ENCODE measurements around the gene TTC39C. TPM values are rescaled to one million over a fixed set of nuclear protein-coding genes. Genes with fewer than 3 reads are reported as not detected.

Gene TTC39C
- 10 to 100 TPM; 55.8 to 56.4 TPM for total RNA-seq

GRCh38 chr18:24014062-24014985 is at the start of gene TTC39C:
TSS of gene TTC39C (plus strand) at chr18:24014754. CDS start at chr18:24014872, 118 bp downstream.
- CTCF ChIA-PET: interaction anchor here (1.2 to 1.3 kb wide), 2 partner anchors 62 to 124 kb away, joined by 3 read pairs; partner anchors contain the start of gene CABYR
- POLR2A ChIA-PET: interaction anchor here (0.5 to 1.1 kb wide), 5 partner anchors 13 to 52 kb away, joined by 3 to 6 read pairs (median 4); no protein-coding TSS in a partner anchor

GRCh38 chr18:23966909-23967308 is 47.6 kb upstream of the TTC39C start:
- POLR2A ChIA-PET: no interaction called here
- CTCF ChIA-PET: interaction anchor here (0.7 kb wide), 1 partner anchor 9 kb away, joined by 3 read pairs; no protein-coding TSS in a partner anchor

GRCh38 chr18:23967321-23968089 is 47.0 kb upstream of the TTC39C start:
- CTCF ChIA-PET: interaction anchor here (0.7 kb wide), 1 partner anchor 9 kb away, joined by 3 read pairs; no protein-coding TSS in a partner anchor
- POLR2A ChIA-PET: no interaction called here

- ChIA-PET POLR2A (no interaction called here), CTCF (interaction anchor here (0.6 kb wide), 1 partner anchor 902 kb away, joined by 4 read pairs; no protein-coding TSS in a partner anchor)
Measured at GRCh38 chr18:23968638-23969604, 45.6 kb upstream of the TTC39C start.

- ChIA-PET CTCF (no interaction called here), POLR2A (no interaction called here)
Measured at GRCh38 chr18:23969664-23970063, 44.9 kb upstream of the TTC39C start.

GRCh38 chr18:23970161-23971096 is 44.1 kb upstream of the TTC39C start:
- ChIA-PET POLR2A (interaction anchor here (0.6 kb wide), 1 partner anchor 49 kb away, joined by 4 read pairs; no protein-coding TSS in a partner anchor), CTCF (no interaction called here)

- CTCF ChIA-PET: no interaction called here
Measured at GRCh38 chr18:23971097-23971440, 43.5 kb upstream of the TTC39C start.

GRCh38 chr18:23971666-23972230 is 42.8 kb upstream of the TTC39C start:
- POLR2A ChIA-PET: no interaction called here
- CTCF ChIA-PET: interaction anchor here (0.7 kb wide), 1 partner anchor 16 kb away, joined by 3 read pairs; no protein-coding TSS in a partner anchor

More at GRCh38 chr18:23971097-23971440, 43.5 kb upstream of the TTC39C start:
- POLR2A ChIA-PET: interaction anchor here (0.6 kb wide), 1 partner anchor 48 kb away, joined by 4 read pairs; no protein-coding TSS in a partner anchor

GRCh38 chr18:23972453-23972852 is 42.1 kb upstream of the TTC39C start:
- CTCF ChIA-PET: no interaction called here
- POLR2A ChIA-PET: no interaction called here

GRCh38 chr18:23977103-23977502 is 37.5 kb upstream of the TTC39C start:
- POLR2A ChIA-PET: no interaction called here
- CTCF ChIA-PET: no interaction called here

GRCh38 chr18:23977719-23978483 is 36.7 kb upstream of the TTC39C start:
- CTCF ChIA-PET: interaction anchor here (0.7 kb wide), 2 partner anchors 111 to 138 kb away, joined by 3 to 6 read pairs; no protein-coding TSS in a partner anchor
- POLR2A ChIA-PET: no interaction called here

- POLR2A ChIA-PET: no interaction called here
- CTCF ChIA-PET: interaction anchor here (0.9 to 1.2 kb wide), 2 partner anchors 9 to 16 kb away, joined by 3 read pairs; no protein-coding TSS in a partner anchor
Measured at GRCh38 chr18:23981369-23981980, 33.1 kb upstream of the TTC39C start.

- ChIA-PET POLR2A (no interaction called here), CTCF (no interaction called here)
Measured at GRCh38 chr18:23982155-23983079, 32.1 kb upstream of the TTC39C start.

- ChIA-PET POLR2A (no interaction called here), CTCF (no interaction called here)
Measured at GRCh38 chr18:23983112-23983511, 31.4 kb upstream of the TTC39C start.

GRCh38 chr18:23986600-23987359 is 27.8 kb upstream of the TTC39C start:
- ChIA-PET POLR2A (no interaction called here), CTCF (interaction anchor here (1.0 kb wide), 1 partner anchor 15 kb away, joined by 3 read pairs; no protein-coding TSS in a partner anchor)
